HFF-Myc (cell line): ENCODE results near the gene SLC39A8.

Source experiments
- DNase-seq: peaks from one replicate; pipeline ENCODE4 v3.0.0-alpha.2; 2011; ENCODE audit warnings: low read depth; ENCODE audit errors: extremely low read depth
- H3K4me3 ChIP-seq: replicated peaks from 2 replicates; pipeline ENCODE4 v1.5.1; 2011; ENCODE audit warnings: low read depth, mild to moderate bottlenecking, control low read depth, low read length
- CTCF ChIP-seq: IDR thresholded peaks from 2 replicates; pipeline ENCODE4 v1.5.1; 2012; ENCODE audit warnings: mild to moderate bottlenecking, low read depth, low read length, control low read depth; ENCODE audit errors: missing control alignments

The SLC39A8 gene

GRCh38 chr4:102316585-102316984, 28.7 kb downstream of the SLC39A8 start:
- DNase-seq, result no peak
- no peak overlapping the region for H3K4me3 ChIP-seq
- no peak for TF ChIP-seq CTCF

DNA sequence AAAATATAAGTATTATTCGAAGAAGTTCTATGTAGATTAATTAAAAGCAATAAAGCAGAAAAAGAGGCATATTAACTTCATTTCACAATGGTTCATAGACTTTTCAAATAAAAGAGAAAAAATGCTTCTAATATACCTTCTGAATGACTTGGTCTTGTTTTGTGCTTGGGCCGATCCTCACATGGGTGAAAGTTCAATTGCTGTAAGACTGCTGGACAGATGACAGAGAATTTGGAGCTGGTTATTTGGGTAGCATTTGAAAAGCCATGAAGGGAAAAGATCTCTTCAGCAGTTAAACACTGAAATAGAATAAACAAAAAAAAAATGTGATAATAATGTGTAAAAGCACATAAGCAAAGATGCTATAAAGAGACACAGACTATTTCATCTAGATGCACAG, 29.8 kb downstream of the SLC39A8 start:
- TF ChIP-seq CTCF, result no peak
- no peak for DNase-seq
- H3K4me3 ChIP-seq, result no peak overlapping the region

- no peak for DNase-seq
- no peak overlapping the region for H3K4me3 ChIP-seq
- TF ChIP-seq CTCF, result no peak
Observed at GRCh38 chr4:102312417-102312816, 32.9 kb downstream of the SLC39A8 start.

- no peak for TF ChIP-seq CTCF
- H3K4me3 ChIP-seq, result no peak overlapping the region
- DNase-seq, result no peak
Observed at GRCh38 chr4:102311912-102312311, 33.4 kb downstream of the SLC39A8 start.

- no peak for TF ChIP-seq CTCF
- H3K4me3 ChIP-seq, result no peak overlapping the region
- DNase-seq, result no peak
Observed at GRCh38 chr4:102311407-102311806, 33.9 kb downstream of the SLC39A8 start.

GRCh38 chr4:102308032-102308799, 37.1 kb downstream of the SLC39A8 start:
- H3K4me3 ChIP-seq, result no peak overlapping the region
- no peak for TF ChIP-seq CTCF
- DNase-seq, result no peak

GRCh38 chr4:102305666-102306065, 39.6 kb downstream of the SLC39A8 start:
- no peak overlapping the region for H3K4me3 ChIP-seq
- TF ChIP-seq CTCF, result no peak
- no peak for DNase-seq
